Measurements from ENCODE around the gene SCAMP2. TPM values are rescaled to one million over a fixed set of nuclear protein-coding genes. Genes with fewer than 3 reads are reported as not detected.

SCAMP2 gene
- total RNA-seq, 1 donor from 2014 or later, result 115 TPM

DNA sequence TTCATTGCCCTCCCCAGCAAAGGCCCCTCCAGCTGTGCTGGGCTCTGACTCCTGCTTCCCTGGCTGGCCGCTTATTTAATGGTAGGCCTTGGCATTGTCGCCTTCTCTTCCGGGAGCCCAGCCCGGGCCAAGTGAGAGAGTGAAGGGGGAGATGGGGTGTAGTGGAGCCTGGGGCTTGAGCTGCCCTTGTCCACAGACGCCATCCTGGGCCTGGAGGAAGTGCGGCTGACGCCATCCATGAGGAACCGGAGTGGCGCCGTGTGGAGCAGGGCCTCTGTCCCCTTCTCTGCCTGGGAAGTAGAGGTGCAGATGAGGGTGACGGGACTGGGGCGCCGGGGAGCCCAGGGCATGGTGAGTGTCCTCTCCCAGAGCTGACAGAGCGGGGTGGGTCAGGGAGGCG lies 57.2 kb downstream of the SCAMP2 start:
- no peak overlapping the region for H3K27ac ChIP-seq
- DNase-seq (no peak), ATAC-seq (no peak)
- H3K4me1 ChIP-seq, result no peaks in the 10 kb centered on the region
- no peaks in the 10 kb centered on the region for H3K27me3 ChIP-seq
- no peaks in the 10 kb centered on the region for H3K9me3 ChIP-seq
- intact Hi-C loops (cut with DNase I), result no loop called here
- TF ChIP-seq CTCF (IDR thresholded peaks at IDR 0.05), result no peak
- no peaks in the 10 kb centered on the region for H3K36me3 ChIP-seq
- no peak overlapping the region for H3K4me3 ChIP-seq

- Histone ChIP-seq H3K4me1 (no peaks in the 10 kb centered on the region), H3K27ac (no peak overlapping the region), H3K36me3 (no peaks in the 10 kb centered on the region), H3K4me3 (no peak overlapping the region), H3K27me3 (no peaks in the 10 kb centered on the region), H3K9me3 (no peaks in the 10 kb centered on the region)
- intact Hi-C loops (cut with DNase I), result no loop called here
- DNase-seq (no peak), ATAC-seq (peak; percentile 3)
- TF ChIP-seq CTCF (IDR thresholded peaks at IDR 0.05), result no peak
Observed at GRCh38 chr15:74815121-74815934, 57.8 kb downstream of the SCAMP2 start.

DNA sequence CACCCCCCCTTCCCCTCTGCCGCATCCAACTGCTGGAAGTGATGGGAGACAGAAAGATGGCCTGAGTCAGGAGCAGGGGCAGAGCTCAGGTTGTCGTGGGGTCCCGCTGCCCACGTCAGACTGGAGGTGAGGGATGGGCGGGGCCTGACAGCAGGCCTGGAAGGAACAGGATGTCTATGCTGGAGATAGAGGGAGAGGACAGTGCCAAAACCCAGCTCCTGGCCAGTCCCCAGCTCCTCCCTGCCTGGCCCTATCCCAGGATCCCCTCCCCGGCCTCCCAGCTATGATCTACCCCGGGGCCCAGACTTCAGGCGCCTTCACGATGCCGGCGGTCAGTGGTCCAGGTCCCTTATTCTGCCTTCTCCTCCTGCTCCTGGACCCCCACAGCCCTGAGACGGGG lies 60.6 kb downstream of the SCAMP2 start, which contains the start of gene LMAN1L:
Gene LMAN1L, plus strand, starts transcription at position 303 of the 400 bp plus-strand sequence. Its CDS starts 20 bp downstream, at position 323.
- intact Hi-C loops (cut with DNase I), result no loop called here
- no peak for TF ChIP-seq CTCF (IDR thresholded peaks at IDR 0.05)
- H3K4me1 ChIP-seq, result no peaks in the 10 kb centered on the region

DNA sequence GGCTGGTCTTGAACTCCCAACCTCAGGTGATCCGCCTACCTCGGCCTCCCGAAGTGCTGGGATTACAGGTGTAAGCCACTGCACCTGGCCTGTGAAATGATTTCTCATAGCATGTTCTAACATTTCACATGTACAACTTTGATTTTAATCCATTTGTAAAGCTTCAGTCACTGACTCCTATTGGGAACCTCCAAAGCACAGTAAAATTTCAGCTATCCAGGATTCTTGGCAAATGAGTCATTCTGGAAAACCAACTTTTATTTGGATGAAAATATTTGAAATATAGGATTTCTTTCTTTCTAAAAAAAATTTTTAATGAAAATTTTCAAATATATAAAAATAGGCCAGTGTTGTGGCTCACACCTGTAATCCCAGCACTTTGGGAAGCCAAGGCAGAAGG lies 63.2 kb downstream of the SCAMP2 start:
- Histone ChIP-seq H3K4me1 (no peaks in the 10 kb centered on the region), H3K27me3 (no peaks in the 10 kb centered on the region), H3K27ac (no peak overlapping the region), H3K9me3 (no peaks in the 10 kb centered on the region), H3K4me3 (no peak overlapping the region), H3K36me3 (no peaks in the 10 kb centered on the region)
- ATAC-seq (no peak), DNase-seq (no peak)
- TF ChIP-seq CTCF (IDR thresholded peaks at IDR 0.05), result no peak
- intact Hi-C loops (cut with DNase I), result no loop called here

More for the DNA sequence above, 60.6 kb downstream of the SCAMP2 start, which contains the start of gene LMAN1L:
- H3K27me3 ChIP-seq, result no peaks in the 10 kb centered on the region
- ATAC-seq, result no peak
- DNase-seq, result no peak
- no peak within 1 kb of the TSS for H3K4me3 ChIP-seq
- no peaks in the 10 kb centered on the region for H3K36me3 ChIP-seq
- H3K9me3 ChIP-seq, result no peaks in the 10 kb centered on the region
- H3K27ac ChIP-seq, result no peak within 1 kb of the TSS

DNA sequence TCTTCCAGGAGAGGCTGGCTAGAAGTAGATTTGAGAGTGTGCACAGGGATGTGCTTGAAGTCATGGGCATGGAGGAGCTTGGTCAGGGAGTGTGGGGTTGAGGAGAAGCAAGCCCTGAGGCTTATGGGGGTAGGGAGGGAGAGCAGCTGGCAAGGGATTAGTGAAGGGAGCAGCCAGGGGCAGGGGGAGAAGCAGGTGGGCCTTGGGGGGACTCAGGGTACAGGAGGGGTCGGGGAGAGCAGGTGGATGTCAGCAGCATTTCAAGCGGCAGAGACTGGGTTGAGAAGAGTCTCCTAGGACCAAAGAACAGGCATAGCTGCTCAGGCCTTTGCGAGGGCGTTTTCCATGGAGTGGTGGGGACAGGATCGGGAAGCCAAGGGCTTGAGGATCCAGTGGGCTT lies 63.9 kb downstream of the SCAMP2 start:
- DNase-seq (no peak), ATAC-seq (no peak)
- no peak overlapping the region for H3K27ac ChIP-seq
- H3K9me3 ChIP-seq, result no peaks in the 10 kb centered on the region
- intact Hi-C loops (cut with DNase I), result no loop called here
- no peaks in the 10 kb centered on the region for H3K27me3 ChIP-seq
- H3K4me1 ChIP-seq, result no peaks in the 10 kb centered on the region
- peaks cover 3% of the 10 kb centered on the region for H3K36me3 ChIP-seq
- no peak for TF ChIP-seq CTCF (IDR thresholded peaks at IDR 0.05)
- H3K4me3 ChIP-seq, result no peak overlapping the region

Data from upper lobe of right lung (tissue), 1 donor.